Hepatocyte (in vitro differentiated cells): ENCODE results near the gene TMEM151A. TPM values are rescaled to one million over a fixed set of nuclear protein-coding genes. Genes with fewer than 3 reads are reported as not detected.

Source experiments
- DNase-seq: peaks from one replicate; pipeline ENCODE4 v3.0.0-alpha.2; 2016; ENCODE audit warnings: low spot score
- H2AFZ ChIP-seq: fragments of 200-600 bp; sonication (generic); 2 replicates; pipeline ENCODE4 v1.6.0; 2016; ENCODE audit warnings: antibody characterized with exemption, mild to moderate bottlenecking
- H3K27ac ChIP-seq: fragments of 200-600 bp; sonication (generic); 2 replicates; pipeline ENCODE4 v1.5.1; 2016; ENCODE audit warnings: mild to moderate bottlenecking
- H3K27me3 ChIP-seq: fragments of 200-600 bp; sonication (generic); 2 replicates; pipeline ENCODE4 v1.6.1; 2016
- H3K36me3 ChIP-seq: fragments of 200-600 bp; sonication (generic); replicated peaks from 2 replicates; pipeline ENCODE4 v1.5.1; 2016; ENCODE audit warnings: low read depth; ENCODE audit not compliant: insufficient read depth
- H3K4me1 ChIP-seq: fragments of 200-600 bp; sonication (generic); 2 replicates; pipeline ENCODE4 v1.5.1; 2016; ENCODE audit warnings: mild to moderate bottlenecking, moderate library complexity; ENCODE audit not compliant: insufficient read depth
- H3K4me2 ChIP-seq: fragments of 200-600 bp; sonication (generic); 2 replicates; pipeline ENCODE4 v1.6.0; 2016
- H3K4me3 ChIP-seq: fragments of 200-600 bp; sonication (generic); 2 replicates; pipeline ENCODE4 v1.5.1; 2016; ENCODE audit warnings: mild to moderate bottlenecking
- H3K79me2 ChIP-seq: fragments of 200-600 bp; sonication (generic); 2 replicates; pipeline ENCODE4 v1.6.0; 2017; ENCODE audit warnings: mild to moderate bottlenecking
- H3K9me2 ChIP-seq: fragments of 200-600 bp; sonication (generic); replicated peaks from 2 replicates; pipeline ENCODE4 v1.6.0; 2017; ENCODE audit warnings: mild to moderate bottlenecking; ENCODE audit not compliant: insufficient read depth
- H3K9me3 ChIP-seq: fragments of 200-600 bp; sonication (generic); 2 replicates; pipeline ENCODE4 v1.5.1; 2016; ENCODE audit warnings: low read depth, mild to moderate bottlenecking
- H4K20me1 ChIP-seq: fragments of 200-600 bp; sonication (generic); 2 replicates; pipeline ENCODE4 v1.6.0; 2016; ENCODE audit warnings: mild to moderate bottlenecking; ENCODE audit not compliant: insufficient read depth, poor library complexity, severe bottlenecking
- EZH2 ChIP-seq: fragments of 200-600 bp; sonication (generic); IDR thresholded peaks from 2 replicates; pipeline ENCODE4 v1.6.1; 2016; ENCODE audit warnings: antibody characterized with exemption, mild to moderate bottlenecking, borderline replicate concordance
- EZH2phosphoT487 ChIP-seq: fragments of 200-600 bp; sonication (generic); IDR thresholded peaks from one replicate; pipeline ENCODE4 v1.6.1; 2018; ENCODE audit warnings: antibody characterized with exemption, mild to moderate bottlenecking, low read depth, moderate library complexity; ENCODE audit not compliant: unreplicated experiment, severe bottlenecking
- WGBS: methylation state at CpG from one replicate; pipeline ENCODE4 v1.1.6; 2016; ENCODE audit warnings: low lambda C conversion rate; ENCODE audit errors: missing lambda C conversion rate; 5-methylcytosine and 5-hydroxymethylcytosine counted together
- polyA plus RNA-seq: library from polyadenylated mRNA; unstranded; fragments of >200 nt; fragmentation: Nextera tagmentation; extraction: Ambion mirVana; gene quantifications from 2 replicates; pipeline ENCODE4 v1.2.1, GENCODE V29; 2016
- total RNA-seq: library from RNA; depleted of rRNA; stranded (reverse); fragments of >200 nt; gene quantifications from 2 replicates; pipeline ENCODE4 v1.2.3, GENCODE V29; 2014
- TF ChIP-seq, protein P1 (sequence below): fragments of 200-600 bp; sonication (generic); IDR thresholded peaks from 2 replicates; pipeline ENCODE4 v1.5.1; 2016; ENCODE audit warnings: antibody characterized with exemption, mild to moderate bottlenecking; ENCODE audit not compliant: poor library complexity

Gene TMEM151A
- total and polyA plus RNA-seq, 2 experiments from 2014 or later = 21.4 to 36.4 TPM

DNA sequence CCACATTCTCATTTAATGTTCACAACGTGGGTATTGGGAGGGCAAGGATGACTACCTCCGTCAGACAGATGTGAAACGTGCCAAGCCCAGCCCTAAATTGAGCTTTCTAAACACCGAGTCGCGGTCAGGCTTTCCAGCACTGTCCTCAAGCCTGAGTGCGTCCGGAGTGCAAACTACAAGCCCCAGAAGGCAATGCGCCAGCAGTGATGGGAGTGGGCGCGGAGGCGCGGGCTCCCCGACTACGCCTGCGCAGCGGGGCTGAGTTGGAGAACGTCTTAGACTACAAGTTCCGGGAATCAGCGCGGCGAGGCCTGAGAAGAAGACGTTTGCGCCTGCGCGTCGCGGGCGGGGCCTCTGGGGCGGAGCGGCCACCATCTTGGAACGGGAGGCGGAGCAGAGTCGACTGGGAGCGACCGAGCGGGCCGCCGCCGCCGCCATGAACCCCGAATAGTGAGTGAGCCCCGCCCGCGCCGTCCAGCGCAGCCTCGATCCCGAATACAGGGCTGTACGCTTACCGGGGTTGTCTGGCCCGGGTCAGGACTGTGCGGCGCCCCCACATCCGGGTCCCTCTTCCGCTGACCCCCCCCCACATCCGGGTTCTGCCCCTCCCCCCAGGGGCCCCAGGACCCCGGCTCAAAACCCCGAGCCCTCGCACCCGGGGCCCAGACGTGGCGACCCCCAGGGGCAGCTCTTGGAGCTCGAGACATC lies 23.3 kb upstream of the TMEM151A start, which contains the start of gene RAB1B:
RAB1B (plus strand) TSS at position 396 of the 708 bp plus-strand sequence; CDS start at position 437, 41 bp downstream.
- peak within 1 kb of the TSS; percentile 92 for H3K27ac ChIP-seq
- DNase-seq = peak; percentile 100
- peak within 1 kb of the TSS; percentile 86 for H2AFZ ChIP-seq
- WGBS = 1% methylated on average over 30 of the region's 64 CpGs
- peaks cover 11% of the 10 kb centered on the region for H3K4me1 ChIP-seq
- H3K4me3 ChIP-seq = peak within 1 kb of the TSS; percentile 91
- H3K9me3 ChIP-seq = no peaks in the 10 kb centered on the region
- H4K20me1 ChIP-seq = peaks cover 23% of the 10 kb centered on the region
- TF ChIP-seq, protein P1, sequence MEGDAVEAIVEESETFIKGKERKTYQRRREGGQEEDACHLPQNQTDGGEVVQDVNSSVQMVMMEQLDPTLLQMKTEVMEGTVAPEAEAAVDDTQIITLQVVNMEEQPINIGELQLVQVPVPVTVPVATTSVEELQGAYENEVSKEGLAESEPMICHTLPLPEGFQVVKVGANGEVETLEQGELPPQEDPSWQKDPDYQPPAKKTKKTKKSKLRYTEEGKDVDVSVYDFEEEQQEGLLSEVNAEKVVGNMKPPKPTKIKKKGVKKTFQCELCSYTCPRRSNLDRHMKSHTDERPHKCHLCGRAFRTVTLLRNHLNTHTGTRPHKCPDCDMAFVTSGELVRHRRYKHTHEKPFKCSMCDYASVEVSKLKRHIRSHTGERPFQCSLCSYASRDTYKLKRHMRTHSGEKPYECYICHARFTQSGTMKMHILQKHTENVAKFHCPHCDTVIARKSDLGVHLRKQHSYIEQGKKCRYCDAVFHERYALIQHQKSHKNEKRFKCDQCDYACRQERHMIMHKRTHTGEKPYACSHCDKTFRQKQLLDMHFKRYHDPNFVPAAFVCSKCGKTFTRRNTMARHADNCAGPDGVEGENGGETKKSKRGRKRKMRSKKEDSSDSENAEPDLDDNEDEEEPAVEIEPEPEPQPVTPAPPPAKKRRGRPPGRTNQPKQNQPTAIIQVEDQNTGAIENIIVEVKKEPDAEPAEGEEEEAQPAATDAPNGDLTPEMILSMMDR = no peak
- TF ChIP-seq EZH2 = no peak
- no peaks in the 10 kb centered on the region for H3K27me3 ChIP-seq
- H3K79me2 ChIP-seq = peaks cover 33% of the 10 kb centered on the region
- no peaks in the 10 kb centered on the region for H3K36me3 ChIP-seq
- H3K9me2 ChIP-seq = no peaks in the 10 kb centered on the region
- H3K4me2 ChIP-seq = peak within 1 kb of the TSS; percentile 98

DNA sequence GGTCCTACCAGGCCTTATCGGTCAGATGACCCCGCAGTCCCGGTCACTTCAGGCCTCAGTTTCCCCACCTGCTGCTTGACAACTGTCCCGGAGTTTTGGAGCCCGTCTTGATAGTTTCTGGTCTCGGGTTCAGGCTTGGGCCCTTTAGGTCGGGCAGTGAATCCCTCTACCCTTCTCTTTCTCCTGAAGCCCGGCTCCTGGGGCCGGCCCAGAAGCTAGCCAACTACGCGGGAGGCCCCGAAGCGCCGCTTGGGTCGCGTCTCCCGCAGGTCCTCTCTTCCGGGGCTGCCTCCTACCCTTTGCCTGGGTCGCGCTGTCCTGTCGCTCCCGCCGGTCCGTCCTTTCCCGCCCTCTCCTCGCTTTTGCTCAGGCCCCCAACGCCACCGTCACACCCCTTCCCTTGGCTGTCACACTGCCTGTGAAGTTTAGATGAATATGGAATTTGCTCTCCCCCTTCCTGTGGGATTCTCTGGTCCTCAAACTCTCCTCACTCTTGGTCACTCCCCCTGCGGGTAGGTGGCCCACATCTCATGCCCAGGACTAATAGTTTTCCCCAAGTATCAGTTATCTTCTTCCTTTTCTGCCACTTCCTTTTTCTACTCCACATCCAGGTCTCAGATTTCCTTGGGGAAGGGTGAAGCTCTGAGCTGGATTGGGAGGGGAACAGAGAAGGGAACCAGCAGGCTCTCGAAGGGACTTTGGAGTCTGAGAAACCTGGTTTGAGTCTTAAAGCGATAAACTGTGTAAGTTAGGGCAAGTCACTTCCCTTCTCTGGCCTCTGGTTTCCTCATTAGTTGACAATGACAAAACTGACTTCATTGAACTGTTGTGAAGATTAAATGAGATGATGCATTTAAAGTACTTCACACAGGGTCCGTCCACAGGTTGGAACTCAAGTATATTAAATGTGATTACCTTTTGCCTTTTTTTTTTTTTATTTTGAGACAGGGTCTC lies 22.5 kb upstream of the TMEM151A start:
- Histone ChIP-seq H3K9me3 (no peaks in the 10 kb centered on the region), H3K4me2 (peak overlapping the region; percentile 98)
- peak; percentile 59 for DNase-seq

GRCh38 chr11:66271816-66272215 lies 19.9 kb upstream of the TMEM151A start:
- Histone ChIP-seq H3K4me2 (no peak overlapping the region), H3K4me1 (peaks cover 11% of the 10 kb centered on the region), H3K9me2 (no peaks in the 10 kb centered on the region), H3K9me3 (no peaks in the 10 kb centered on the region), H3K4me3 (no peak overlapping the region), H3K79me2 (peaks cover 33% of the 10 kb centered on the region), H3K27ac (no peak overlapping the region), H3K27me3 (no peaks in the 10 kb centered on the region), H2AFZ (no peak overlapping the region), H4K20me1 (peaks cover 23% of the 10 kb centered on the region), H3K36me3 (no peaks in the 10 kb centered on the region)
- WGBS = 98% methylated on average over 7 of the region's 7 CpGs
- no peak for DNase-seq
- no peak for TF ChIP-seq EZH2
- no peak for TF ChIP-seq EZH2phosphoT487
- TF ChIP-seq, protein P1 = no peak

More for the DNA sequence above, 22.5 kb upstream of the TMEM151A start:
- no peaks in the 10 kb centered on the region for H3K9me2 ChIP-seq
- H3K79me2 ChIP-seq = peaks cover 33% of the 10 kb centered on the region
- H3K4me1 ChIP-seq = peaks cover 11% of the 10 kb centered on the region
- no peaks in the 10 kb centered on the region for H3K27me3 ChIP-seq
- H3K36me3 ChIP-seq = no peaks in the 10 kb centered on the region
- WGBS = 7% methylated on average over 32 of the region's 32 CpGs
- peak overlapping the region; percentile 72 for H2AFZ ChIP-seq
- H4K20me1 ChIP-seq = peaks cover 23% of the 10 kb centered on the region
- TF ChIP-seq EZH2 (no peak), EZH2phosphoT487 (no peak)
- TF ChIP-seq, protein P1 = peak; percentile 31
- H3K4me3 ChIP-seq = peak overlapping the region; percentile 91
- H3K27ac ChIP-seq = peak overlapping the region; percentile 92
